ENCODE measurements around the gene LRRC27. TPM values are rescaled to one million over a fixed set of nuclear protein-coding genes. Genes with fewer than 3 reads are reported as not detected.

The LRRC27 gene
- total and polyA plus RNA-seq, 2 of the 4 experiments (the other 2 are of a cell fraction): 3.8 to 5.3 TPM

DNA sequence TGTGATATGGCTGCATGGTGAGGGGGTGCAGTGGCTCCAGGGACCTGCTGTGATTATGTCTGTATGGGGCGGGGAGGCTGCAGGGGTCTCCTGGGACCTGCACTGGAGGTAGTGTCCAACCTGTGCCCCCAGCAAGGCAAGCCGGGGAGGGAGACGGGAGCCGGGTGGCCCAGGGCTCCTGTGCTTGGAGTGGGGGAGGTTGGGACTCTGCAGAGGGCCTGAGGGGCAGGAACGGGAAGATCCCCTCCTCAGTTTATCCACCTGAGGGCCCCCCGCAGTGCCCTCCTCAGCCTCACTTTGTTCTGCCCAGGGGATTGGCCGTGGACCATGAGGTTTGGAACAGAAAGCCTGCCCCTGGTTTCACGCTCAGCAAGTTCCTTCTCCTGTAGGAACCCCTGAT lies 42.2 kb downstream of the LRRC27 start:
- in situ Hi-C loops (cut with MboI; ENCODE audit: low sequenced_read_pairs): no loop called here
- 0 out of 2 replicates have a peak, but pooled peaks cover 2% of the 10 kb centered on the region for H3K9me1 ChIP-seq (ENCODE audit: insufficient read depth, low read length)
- no peak overlapping the region for H3K4ac ChIP-seq (ENCODE audit: low read depth, low read length)
- H2BK20ac ChIP-seq (ENCODE audit: low read depth, low read length): no peak overlapping the region
- no peaks in the 10 kb centered on the region for H4K20me1 ChIP-seq (ENCODE audit: insufficient read depth, low read length)
- H3K56ac ChIP-seq (ENCODE audit: extremely low read depth, insufficient read depth, low read length): no peak overlapping the region
- no peak overlapping the region for H2AK5ac ChIP-seq (ENCODE audit: low read depth, low read length)
- no peak overlapping the region for H3K9ac ChIP-seq (ENCODE audit: low read depth, low read length)
- H3K27me3 ChIP-seq (ENCODE audit: control insufficient read depth, insufficient read depth, low read length): no peaks in the 10 kb centered on the region
- ChIA-PET CTCF (no interaction called here), POLR2A (ENCODE audit: unreplicated experiment) (no interaction called here)
- no peak overlapping the region for H4K8ac ChIP-seq (ENCODE audit: low read depth in 2 of 2, low read length in 2 of 2)
- TF ChIP-seq SMC3 (IDR thresholded peaks at IDR 0.05; ENCODE audit: low read depth, low read length) (no peak), NFE2L2 (IDR thresholded peaks at IDR 0.05; ENCODE audit: low read depth, low read length) (no peak), CHD1 (IDR thresholded peaks at IDR 0.05; ENCODE audit: low read depth, low read length) (no peak), RFX5 (IDR thresholded peaks at IDR 0.05; ENCODE audit: low read depth, low read length) (no peak), RCOR1 (IDR thresholded peaks at IDR 0.05; ENCODE audit: insufficient replicate concordance, low read length) (no peak), MXI1 (IDR thresholded peaks at IDR 0.05; ENCODE audit: borderline replicate concordance, low read depth, low read length) (no peak), MAFK (IDR thresholded peaks at IDR 0.05; ENCODE audit: low read depth, low read length) (no peak), MAZ (IDR thresholded peaks at IDR 0.05; ENCODE audit: borderline replicate concordance, low read depth, low read length) (no peak), BHLHE40 (IDR thresholded peaks at IDR 0.05; ENCODE audit: low read depth, low read length) (no peak), FOS (IDR thresholded peaks at IDR 0.05; ENCODE audit: low read depth, low read length) (no peak), CEBPB (IDR thresholded peaks at IDR 0.05; ENCODE audit: low read depth, low read length) (no peak), POLR2A (IDR thresholded peaks at IDR 0.05; ENCODE audit: low read depth, low read length) (no peak), RAD21 (IDR thresholded peaks at IDR 0.05; ENCODE audit: low read length) (no peak)
- TF ChIP-seq, protein P1, sequence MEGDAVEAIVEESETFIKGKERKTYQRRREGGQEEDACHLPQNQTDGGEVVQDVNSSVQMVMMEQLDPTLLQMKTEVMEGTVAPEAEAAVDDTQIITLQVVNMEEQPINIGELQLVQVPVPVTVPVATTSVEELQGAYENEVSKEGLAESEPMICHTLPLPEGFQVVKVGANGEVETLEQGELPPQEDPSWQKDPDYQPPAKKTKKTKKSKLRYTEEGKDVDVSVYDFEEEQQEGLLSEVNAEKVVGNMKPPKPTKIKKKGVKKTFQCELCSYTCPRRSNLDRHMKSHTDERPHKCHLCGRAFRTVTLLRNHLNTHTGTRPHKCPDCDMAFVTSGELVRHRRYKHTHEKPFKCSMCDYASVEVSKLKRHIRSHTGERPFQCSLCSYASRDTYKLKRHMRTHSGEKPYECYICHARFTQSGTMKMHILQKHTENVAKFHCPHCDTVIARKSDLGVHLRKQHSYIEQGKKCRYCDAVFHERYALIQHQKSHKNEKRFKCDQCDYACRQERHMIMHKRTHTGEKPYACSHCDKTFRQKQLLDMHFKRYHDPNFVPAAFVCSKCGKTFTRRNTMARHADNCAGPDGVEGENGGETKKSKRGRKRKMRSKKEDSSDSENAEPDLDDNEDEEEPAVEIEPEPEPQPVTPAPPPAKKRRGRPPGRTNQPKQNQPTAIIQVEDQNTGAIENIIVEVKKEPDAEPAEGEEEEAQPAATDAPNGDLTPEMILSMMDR (conservative IDR thresholded peaks at IDR 0.05; ENCODE audit: low read depth, low read length): no peak
- TF ChIP-seq, protein P2, sequence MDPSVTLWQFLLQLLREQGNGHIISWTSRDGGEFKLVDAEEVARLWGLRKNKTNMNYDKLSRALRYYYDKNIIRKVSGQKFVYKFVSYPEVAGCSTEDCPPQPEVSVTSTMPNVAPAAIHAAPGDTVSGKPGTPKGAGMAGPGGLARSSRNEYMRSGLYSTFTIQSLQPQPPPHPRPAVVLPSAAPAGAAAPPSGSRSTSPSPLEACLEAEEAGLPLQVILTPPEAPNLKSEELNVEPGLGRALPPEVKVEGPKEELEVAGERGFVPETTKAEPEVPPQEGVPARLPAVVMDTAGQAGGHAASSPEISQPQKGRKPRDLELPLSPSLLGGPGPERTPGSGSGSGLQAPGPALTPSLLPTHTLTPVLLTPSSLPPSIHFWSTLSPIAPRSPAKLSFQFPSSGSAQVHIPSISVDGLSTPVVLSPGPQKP (IDR thresholded peaks at IDR 0.05; ENCODE audit: borderline replicate concordance, low read depth, low read length): no peak
- TF ChIP-seq, protein P3, sequence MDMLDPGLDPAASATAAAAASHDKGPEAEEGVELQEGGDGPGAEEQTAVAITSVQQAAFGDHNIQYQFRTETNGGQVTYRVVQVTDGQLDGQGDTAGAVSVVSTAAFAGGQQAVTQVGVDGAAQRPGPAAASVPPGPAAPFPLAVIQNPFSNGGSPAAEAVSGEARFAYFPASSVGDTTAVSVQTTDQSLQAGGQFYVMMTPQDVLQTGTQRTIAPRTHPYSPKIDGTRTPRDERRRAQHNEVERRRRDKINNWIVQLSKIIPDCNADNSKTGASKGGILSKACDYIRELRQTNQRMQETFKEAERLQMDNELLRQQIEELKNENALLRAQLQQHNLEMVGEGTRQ (IDR thresholded peaks at IDR 0.05; ENCODE audit: low read depth, low read length): no peak
- dilution Hi-C loops (cut with HindIII; ENCODE audit: low sequenced_read_pairs, unreplicated experiment): no loop called here
- H3K36me3 ChIP-seq (ENCODE audit: control insufficient read depth, insufficient read depth, low read length): no peaks in the 10 kb centered on the region
- no peak overlapping the region for H2BK5ac ChIP-seq (ENCODE audit: low read depth, low read length, poor library complexity, severe bottlenecking)
- no peak for DNase-seq
- H3K27ac ChIP-seq (ENCODE audit: insufficient read depth, low read length): no peak overlapping the region
- no peaks in the 10 kb centered on the region for H3K4me1 ChIP-seq (ENCODE audit: control insufficient read depth, insufficient read depth, low read length)
- H3K23ac ChIP-seq (ENCODE audit: low read depth, low read length): no peak overlapping the region
- no peak overlapping the region for H2BK15ac ChIP-seq (ENCODE audit: low read depth, low read length)
- H3K18ac ChIP-seq (ENCODE audit: low read depth, low read length): no peak overlapping the region
- no peaks in the 10 kb centered on the region for H3K79me1 ChIP-seq (ENCODE audit: low read depth in 1 of 2, low read length in 2 of 2)
- H3K9me3 ChIP-seq (ENCODE audit: control insufficient read depth, insufficient read depth, low read length): no peaks in the 10 kb centered on the region
- no CpG with 5 or more reads among the region's 8 CpGs for WGBS, 2 experiments (ENCODE audit: extremely low coverage in 2 of 2, insufficient read length in 1 of 2)
- H2BK120ac ChIP-seq (ENCODE audit: low read depth, low read length): no peak overlapping the region
- no TSS peak for BruUV-seq (replicated peaks)
- ATAC-seq (ENCODE audit: low read depth): no peak
- intact Hi-C loops (cut with micrococcal nuclease): no loop called here
- no peak overlapping the region for H3K14ac ChIP-seq (replicated peaks; ENCODE audit: low read depth, low read length)
- no peak overlapping the region for H4K91ac ChIP-seq (ENCODE audit: insufficient read depth, low read depth, low read length)
- no peak overlapping the region for H2AFZ ChIP-seq (replicated peaks; ENCODE audit: low read length, poor library complexity)
- no peak overlapping the region for H3K4me2 ChIP-seq (ENCODE audit: low read depth, low read length)
- no peak overlapping the region for H3K4me3 ChIP-seq (ENCODE audit: insufficient read depth, low read depth, low read length)
- H2AK9ac ChIP-seq (replicated peaks; ENCODE audit: low read depth, low read length, poor library complexity): no peak overlapping the region
- no peak overlapping the region for H4K5ac ChIP-seq (ENCODE audit: low read depth, low read length)
